ENCODE results near the gene MC5R.
"Not testable (repeated sequence)": the region's sequence is repeated elsewhere in the genome, so short reads cannot be mapped to it uniquely, and the experiment has no call there.

MC5R gene

GRCh38 chr18:13862898-13863297 is 38.9 kb downstream of the MC5R start:
- DNase-seq: not testable (repeated sequence)

- no peak for DNase-seq
These were observed 44.7 kb downstream of the MC5R start for GRCh38 chr18:13868501-13869271.

- DNase-seq: no peak
These were observed 47.8 kb downstream of the MC5R start for GRCh38 chr18:13871701-13872100.

DNA sequence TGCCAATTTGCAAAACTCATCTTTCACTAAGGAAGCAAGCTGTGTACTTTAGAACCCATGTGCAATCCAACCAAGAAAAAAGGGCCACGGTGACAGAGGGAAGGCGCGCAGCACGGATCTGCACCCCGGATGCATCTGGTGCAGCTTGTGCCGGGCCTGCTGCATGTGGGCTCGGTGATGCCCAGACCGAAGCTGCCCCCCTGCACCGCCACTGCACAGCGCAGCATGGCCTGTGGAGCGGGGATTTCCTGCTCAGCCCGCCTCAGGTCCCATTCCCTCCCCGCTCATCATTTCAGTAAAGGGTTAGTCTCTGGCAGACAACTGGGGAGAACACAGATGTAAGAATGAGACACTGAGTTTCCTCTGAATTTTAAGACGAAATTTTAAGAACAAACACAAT is 48.4 kb downstream of the MC5R start:
- no peak for DNase-seq

DNA sequence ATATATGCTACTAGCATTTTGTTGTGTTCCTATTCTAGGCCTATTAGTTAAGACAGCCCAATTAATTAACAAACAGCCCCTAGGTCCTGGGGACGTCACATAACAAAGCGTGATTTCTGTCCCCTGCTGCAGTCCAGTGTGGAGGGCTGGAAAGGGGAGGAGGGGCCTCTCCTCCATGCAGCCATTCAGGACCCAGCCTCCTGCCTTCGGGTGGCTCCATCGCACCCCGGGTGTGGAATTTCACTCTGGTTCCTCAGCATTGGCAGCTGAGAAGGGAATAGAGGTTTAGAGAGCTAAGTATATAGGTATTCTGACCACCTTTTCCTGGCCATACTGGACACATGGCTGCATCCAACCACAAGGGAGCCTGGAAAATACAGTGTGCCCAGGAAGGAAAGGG is 49.0 kb downstream of the MC5R start:
- DNase-seq: no peak

GRCh38 chr18:13874558-13874957 is 50.6 kb downstream of the MC5R start:
- no peak for DNase-seq
